GM21619 (cell line): ENCODE measurements around the gene TNFSF11.

ENCODE experiments used
- ATAC-seq: cut with Tn5 transposase; IDR thresholded peaks from one replicate; pipeline ENCODE4 v1.9.1; 2021; ENCODE audit not compliant: unreplicated experiment

The TNFSF11 gene

DNA sequence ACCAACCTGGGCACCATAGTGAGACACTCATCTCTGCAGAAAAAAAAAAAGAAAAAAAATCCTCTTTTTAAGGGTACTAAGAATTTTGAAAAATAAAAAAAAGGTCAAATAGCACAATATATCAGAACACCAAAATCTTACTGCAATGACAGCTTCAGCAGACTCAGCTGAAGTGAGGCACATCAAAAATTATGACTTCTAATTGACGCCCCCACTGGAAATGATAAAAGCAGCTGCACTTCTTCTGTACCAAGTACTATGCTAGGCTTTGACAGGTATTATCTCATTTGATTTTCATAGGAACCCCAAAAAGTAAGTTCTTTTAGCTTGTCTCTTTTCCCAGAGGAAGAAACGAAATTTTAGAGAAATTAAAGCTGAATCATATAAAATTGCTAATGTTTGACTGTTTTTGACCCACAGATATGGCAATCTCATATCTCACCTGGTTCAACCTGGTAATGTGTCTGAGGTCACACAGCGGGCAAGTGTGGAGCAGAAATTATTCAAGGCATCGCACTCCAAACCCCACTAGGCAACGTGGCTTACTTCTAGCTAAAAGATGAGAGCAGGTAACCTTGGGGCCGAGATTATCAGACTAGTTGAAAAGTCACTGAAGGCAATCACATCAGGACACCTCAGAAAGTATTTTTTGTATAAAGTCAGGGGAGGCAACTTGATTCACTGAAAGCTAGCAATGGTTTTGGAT, 78.1 kb downstream of the TNFSF11 start:
- ATAC-seq = no peak

DNA sequence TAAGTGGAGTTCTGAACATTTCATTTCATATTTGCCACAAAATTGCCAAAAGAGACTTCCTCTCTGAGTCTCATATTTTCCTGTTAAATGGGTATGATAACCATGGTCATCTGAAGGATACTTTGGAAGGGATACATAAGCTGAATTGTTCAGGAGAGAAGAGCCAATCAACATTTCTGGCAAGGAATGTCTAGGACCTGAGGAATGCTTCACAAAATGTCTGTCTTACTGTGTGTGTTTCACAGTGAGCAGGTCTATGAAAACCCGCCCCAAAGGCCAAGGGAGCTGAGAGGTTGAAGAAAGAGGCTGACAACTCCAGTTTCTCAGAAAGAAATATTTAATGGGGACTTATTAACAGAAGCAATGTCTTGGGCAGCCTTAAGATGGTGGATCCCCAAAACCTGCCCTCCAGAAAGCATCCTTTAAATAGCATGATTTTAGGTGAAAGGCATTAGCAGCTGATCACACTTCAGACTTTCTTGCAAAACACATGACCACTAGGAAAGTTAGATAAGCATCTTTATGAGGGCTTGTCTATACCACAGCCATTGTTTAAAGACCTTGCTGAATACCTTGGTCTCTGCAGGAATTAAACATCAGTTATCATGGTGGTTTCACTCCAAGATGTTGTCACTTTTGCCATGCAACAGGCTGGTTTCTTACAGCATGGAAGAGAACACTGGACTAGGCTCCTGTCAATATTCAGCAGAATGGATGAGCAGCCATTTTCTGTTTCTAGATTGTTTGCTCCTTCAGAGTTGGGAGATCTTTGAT, 78.9 kb downstream of the TNFSF11 start:
- no peak for ATAC-seq

DNA sequence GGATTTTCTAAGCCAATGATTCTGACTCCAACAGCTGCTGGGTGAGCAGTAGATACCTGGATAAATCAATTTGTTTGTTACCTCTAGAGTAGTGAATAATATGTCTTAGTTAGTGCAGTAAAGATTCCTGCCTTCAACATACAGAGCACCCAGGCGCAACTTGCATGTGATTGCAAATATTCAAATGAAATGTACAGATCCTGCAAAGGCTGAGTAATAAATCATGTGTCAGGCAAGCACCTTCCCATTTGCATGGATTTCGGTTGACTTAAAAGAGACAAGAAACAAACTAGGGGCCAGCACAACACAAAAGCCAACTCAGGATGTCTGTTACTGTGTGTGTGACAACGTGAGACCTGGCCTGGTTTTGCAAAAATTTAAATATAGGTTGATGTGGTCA, 79.7 kb downstream of the TNFSF11 start:
- no peak for ATAC-seq

DNA sequence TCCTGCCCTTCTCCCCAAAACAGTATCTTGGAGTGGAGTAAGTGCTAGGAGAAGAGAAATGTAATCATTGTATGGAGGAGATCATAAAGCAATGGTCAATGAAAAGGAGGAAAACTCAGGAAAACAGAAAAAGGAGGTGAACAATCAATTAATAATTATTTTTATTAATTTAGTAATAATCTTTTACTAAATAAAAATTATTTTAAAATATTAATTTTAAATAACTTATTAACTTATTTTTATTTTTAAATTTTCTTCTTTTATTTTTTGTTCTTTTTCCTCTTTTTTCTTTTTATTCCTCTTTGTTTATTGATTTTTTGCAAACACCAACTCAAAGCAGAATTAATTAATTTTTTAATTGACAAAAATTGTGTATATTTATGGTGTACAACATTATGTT, 80.3 kb downstream of the TNFSF11 start:
- ATAC-seq = no peak

DNA sequence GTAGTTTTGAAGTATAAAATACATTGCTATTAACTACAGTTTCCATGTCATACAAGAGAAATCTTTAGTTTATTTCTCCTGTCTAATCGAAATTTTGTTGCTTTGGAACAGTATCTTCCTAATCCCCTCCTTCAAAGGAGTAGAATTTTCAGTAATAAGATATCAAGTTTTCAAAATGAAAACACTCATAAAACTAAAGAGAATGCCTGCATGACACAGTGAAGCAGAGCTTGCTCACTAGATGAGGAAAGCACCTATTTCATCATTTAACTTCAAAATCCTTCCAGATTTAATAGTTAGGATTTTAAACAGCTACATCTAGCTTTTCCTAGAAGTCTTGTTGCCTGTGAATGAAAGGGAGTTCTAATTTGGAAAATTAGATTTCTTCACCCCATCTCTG, 80.8 kb downstream of the TNFSF11 start:
- no peak for ATAC-seq

DNA sequence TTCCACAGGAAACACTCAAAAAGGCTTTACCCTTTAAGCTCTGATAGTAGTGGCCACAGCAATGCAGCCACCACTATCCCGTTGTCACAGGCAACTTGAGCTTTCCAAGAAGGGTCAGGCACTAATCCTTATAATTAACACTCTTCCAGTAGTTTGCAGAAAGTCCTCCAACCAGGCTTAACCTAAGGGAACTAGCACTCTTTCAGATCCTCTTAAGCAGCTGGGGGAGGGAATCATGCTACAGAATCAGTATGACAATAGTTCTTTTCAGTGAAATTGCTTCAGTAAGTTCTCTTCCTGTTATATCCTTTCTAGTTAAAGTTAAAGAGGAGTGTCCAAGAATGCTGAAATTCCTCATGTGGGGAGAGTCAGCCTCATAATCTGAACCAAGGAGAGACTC, 82.2 kb downstream of the TNFSF11 start:
- ATAC-seq = no peak

DNA sequence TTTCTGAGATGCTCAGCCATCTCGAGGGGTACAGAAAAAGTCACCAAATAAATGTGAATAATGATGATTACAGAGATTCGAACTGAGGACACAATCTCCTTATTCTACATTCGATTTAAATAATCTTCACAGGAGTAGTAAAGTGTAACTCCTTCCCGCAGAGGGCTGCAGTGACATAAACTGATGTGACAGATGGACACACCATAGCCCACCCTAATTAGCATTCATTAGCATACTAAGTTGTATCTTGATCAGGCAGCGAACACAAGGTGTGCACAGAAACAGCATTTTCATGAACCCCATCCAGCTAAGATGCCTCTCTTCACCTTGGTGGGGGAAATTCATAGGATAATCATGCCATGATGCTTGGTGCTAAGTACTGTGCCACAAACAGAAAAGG, 83.0 kb downstream of the TNFSF11 start:
- no peak for ATAC-seq
